WTC11 (cell line): ENCODE measurements around the gene CHST15. TPM values are rescaled to one million over a fixed set of nuclear protein-coding genes. Genes with fewer than 3 reads are reported as not detected.
"Not testable (repeated sequence)": the region's sequence is repeated elsewhere in the genome, so short reads cannot be mapped to it uniquely, and the experiment has no call there.

Experiments
- ATAC-seq: fragments of 200-7000 bp; cut with Tn5 transposase; 2 replicates; pipeline ENCODE4 v1.10.0; 2021; ENCODE audit warnings: mild to moderate bottlenecking, moderate library complexity
- CTCF ChIA-PET: fragments of 300-600 bp; sonication (Branson Sonifier 250); formaldehyde crosslinking; loops from one replicate; lab custom pipeline; 2021; ENCODE audit warnings: antibody characterized with exemption; lab: Charles Lee
- POLR2A ChIA-PET: fragments of 350-600 bp; sonication (Branson Sonifier 250); formaldehyde crosslinking; loops from one replicate; lab custom pipeline; 2021; ENCODE audit warnings: antibody characterized with exemption; lab: Charles Lee
- DNase-seq: peaks from one replicate; pipeline ENCODE4 v3.0.0; 2021; ENCODE audit warnings: low spot score
- H3K27ac Mint-ChIP-seq: 2 replicates; pipeline ENCODE4 v1.8.0; 2021; ENCODE audit warnings: mixed read lengths
- H3K27me3 Mint-ChIP-seq: 2 replicates; pipeline ENCODE4 v1.8.0; 2021; ENCODE audit warnings: low read depth, mild to moderate bottlenecking, moderate library complexity, mixed read lengths
- H3K36me3 Mint-ChIP-seq: 2 replicates; pipeline ENCODE4 v1.8.0; 2021; ENCODE audit warnings: mixed read lengths
- H3K4me1 Mint-ChIP-seq: 2 replicates; pipeline ENCODE4 v1.8.0; 2022; ENCODE audit warnings: mixed read lengths
- H3K4me3 Mint-ChIP-seq: 2 replicates; pipeline ENCODE4 v1.8.0; 2021; ENCODE audit warnings: mild to moderate bottlenecking, moderate library complexity, mixed read lengths
- H3K9me3 Mint-ChIP-seq: 2 replicates; pipeline ENCODE4 v1.8.0; 2021; ENCODE audit warnings: mixed read lengths
- AR ChIP-seq: fragments of 250-450 bp; sonication (Bioruptor Pico); IDR thresholded peaks from 2 replicates; pipeline ENCODE4 v1.9.0; 2021; ENCODE audit warnings: mild to moderate bottlenecking
- ATF1 ChIP-seq: sonication (generic); formaldehyde crosslinking; IDR thresholded peaks from 2 replicates; pipeline ENCODE4 v1.8.1; 2023; ENCODE audit warnings: mild to moderate bottlenecking, moderate library complexity, missing genetic modification reagents
- MLX ChIP-seq: sonication (generic); formaldehyde crosslinking; IDR thresholded peaks from 2 replicates; pipeline ENCODE4 v1.8.1; 2023; ENCODE audit warnings: mild to moderate bottlenecking, missing genetic modification reagents, moderate library complexity
- MXD4 ChIP-seq: fragments of 250-450 bp; sonication (Bioruptor Pico); IDR thresholded peaks from 2 replicates; pipeline ENCODE4 v1.8.0; 2021; ENCODE audit warnings: mild to moderate bottlenecking, moderate library complexity, borderline replicate concordance
- MYBL2 ChIP-seq: sonication (generic); formaldehyde crosslinking; IDR thresholded peaks from 2 replicates; pipeline ENCODE4 v1.8.1; 2023; ENCODE audit warnings: mild to moderate bottlenecking, moderate library complexity, missing genetic modification reagents
- NFATC4 ChIP-seq: fragments of 250-450 bp; sonication (Bioruptor Pico); IDR thresholded peaks from 2 replicates; pipeline ENCODE4 v1.9.0; 2021; ENCODE audit warnings: mild to moderate bottlenecking
- RELA ChIP-seq: sonication (generic); formaldehyde crosslinking; IDR thresholded peaks from 2 replicates; pipeline ENCODE4 v1.8.1; 2022; ENCODE audit warnings: missing genetic modification reagents, mild to moderate bottlenecking, borderline replicate concordance
- TCF7 ChIP-seq: sonication (generic); formaldehyde crosslinking; IDR thresholded peaks from 2 replicates; pipeline ENCODE4 v1.8.0; 2022; ENCODE audit warnings: mild to moderate bottlenecking, low read depth, missing genetic modification reagents, moderate library complexity
- ZNF138 ChIP-seq: sonication (generic); formaldehyde crosslinking; conservative IDR thresholded peaks from 2 replicates; pipeline ENCODE4 v1.8.1; 2022; ENCODE audit warnings: mild to moderate bottlenecking, moderate library complexity, missing genetic modification reagents
- ZNF423 ChIP-seq: fragments of 250-450 bp; sonication (Bioruptor Pico); IDR thresholded peaks from 2 replicates; pipeline ENCODE4 v2.1.2; 2022; ENCODE audit warnings: mild to moderate bottlenecking, moderate library complexity
- total RNA-seq: library from RNA; stranded (reverse); gene quantifications from 3 replicates; pipeline ENCODE4 v1.2.3, GENCODE V29; 2021
- TF ChIP-seq, protein P1 (sequence below): fragments of 250-450 bp; sonication (Bioruptor Pico); IDR thresholded peaks from 2 replicates; pipeline ENCODE4 v1.8.0; 2021; ENCODE audit warnings: mild to moderate bottlenecking
- TF ChIP-seq, protein P2 (sequence below): fragments of 250-450 bp; sonication (Bioruptor Pico); IDR thresholded peaks from 2 replicates; pipeline ENCODE4 v2.1.2; 2022; ENCODE audit warnings: mild to moderate bottlenecking, moderate library complexity
- TF ChIP-seq, protein P3 (sequence below): sonication (generic); formaldehyde crosslinking; IDR thresholded peaks from 2 replicates; pipeline ENCODE4 v1.8.1; 2022; ENCODE audit warnings: missing genetic modification reagents, borderline replicate concordance
- TF ChIP-seq, protein P4 (sequence below): sonication (generic); formaldehyde crosslinking; IDR thresholded peaks from 2 replicates; pipeline ENCODE4 v1.8.1; 2023; ENCODE audit warnings: mild to moderate bottlenecking, missing genetic modification reagents

Gene CHST15
- total RNA-seq, 1 experiment from 2014 or later, result 10.7 TPM

GRCh38 chr10:124101351-124101750 lies 8.0 kb upstream of the CHST15 start (continued):
- TF ChIP-seq, protein P1, sequence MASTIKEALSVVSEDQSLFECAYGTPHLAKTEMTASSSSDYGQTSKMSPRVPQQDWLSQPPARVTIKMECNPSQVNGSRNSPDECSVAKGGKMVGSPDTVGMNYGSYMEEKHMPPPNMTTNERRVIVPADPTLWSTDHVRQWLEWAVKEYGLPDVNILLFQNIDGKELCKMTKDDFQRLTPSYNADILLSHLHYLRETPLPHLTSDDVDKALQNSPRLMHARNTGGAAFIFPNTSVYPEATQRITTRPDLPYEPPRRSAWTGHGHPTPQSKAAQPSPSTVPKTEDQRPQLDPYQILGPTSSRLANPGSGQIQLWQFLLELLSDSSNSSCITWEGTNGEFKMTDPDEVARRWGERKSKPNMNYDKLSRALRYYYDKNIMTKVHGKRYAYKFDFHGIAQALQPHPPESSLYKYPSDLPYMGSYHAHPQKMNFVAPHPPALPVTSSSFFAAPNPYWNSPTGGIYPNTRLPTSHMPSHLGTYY (CRISPR knock-in tag), result no peak

DNA sequence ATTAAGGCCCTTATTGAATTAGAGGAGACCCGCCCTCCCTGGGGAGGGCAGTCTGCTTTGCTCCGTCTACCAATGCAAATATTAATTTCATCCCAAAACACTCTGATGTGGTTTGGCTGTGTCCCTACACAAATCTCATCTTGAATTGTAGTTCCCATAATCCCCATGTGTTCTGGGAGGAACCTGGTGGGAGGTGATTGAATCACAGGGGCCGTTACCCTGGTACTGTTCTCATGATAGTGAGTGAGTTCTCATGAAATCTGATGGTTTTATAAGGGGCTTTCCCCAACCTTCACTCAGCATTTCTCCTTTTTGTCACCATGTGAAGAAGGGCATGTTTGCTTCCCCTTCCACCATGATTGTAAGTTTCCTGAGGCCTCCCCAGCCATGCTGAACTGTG lies 7.3 kb upstream of the CHST15 start:
- POLR2A ChIA-PET, H3K27me3 Mint-ChIP-seq, H3K27ac Mint-ChIP-seq, H3K4me3 Mint-ChIP-seq, DNase-seq, CTCF ChIA-PET, H3K36me3 Mint-ChIP-seq, ATAC-seq: not testable (repeated sequence)
- peaks cover 19% of the 10 kb centered on the region for H3K9me3 Mint-ChIP-seq
- peaks cover 10% of the 10 kb centered on the region for H3K4me1 Mint-ChIP-seq

GRCh38 chr10:124100124-124100523 lies 6.7 kb upstream of the CHST15 start:
- TF ChIP-seq, protein P2, sequence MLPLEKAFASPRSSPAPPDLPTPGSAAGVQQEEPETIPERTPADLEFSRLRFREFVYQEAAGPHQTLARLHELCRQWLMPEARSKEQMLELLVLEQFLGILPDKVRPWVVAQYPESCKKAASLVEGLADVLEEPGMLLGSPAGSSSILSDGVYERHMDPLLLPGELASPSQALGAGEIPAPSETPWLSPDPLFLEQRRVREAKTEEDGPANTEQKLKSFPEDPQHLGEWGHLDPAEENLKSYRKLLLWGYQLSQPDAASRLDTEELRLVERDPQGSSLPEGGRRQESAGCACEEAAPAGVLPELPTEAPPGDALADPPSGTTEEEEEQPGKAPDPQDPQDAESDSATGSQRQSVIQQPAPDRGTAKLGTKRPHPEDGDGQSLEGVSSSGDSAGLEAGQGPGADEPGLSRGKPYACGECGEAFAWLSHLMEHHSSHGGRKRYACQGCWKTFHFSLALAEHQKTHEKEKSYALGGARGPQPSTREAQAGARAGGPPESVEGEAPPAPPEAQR (CRISPR knock-in tag), result no peak
- TF ChIP-seq ZNF423 (CRISPR knock-in tag), result no peak
- TF ChIP-seq NFATC4 (CRISPR knock-in tag), result no peak
- TF ChIP-seq AR (CRISPR knock-in tag), result no peak
- no peak for TF ChIP-seq ATF1 (CRISPR knock-in tag)
- no peak for TF ChIP-seq RELA (CRISPR knock-in tag)
- TF ChIP-seq MYBL2 (CRISPR knock-in tag), result no peak
- TF ChIP-seq ZNF138, result no peak
- TF ChIP-seq, protein P3, sequence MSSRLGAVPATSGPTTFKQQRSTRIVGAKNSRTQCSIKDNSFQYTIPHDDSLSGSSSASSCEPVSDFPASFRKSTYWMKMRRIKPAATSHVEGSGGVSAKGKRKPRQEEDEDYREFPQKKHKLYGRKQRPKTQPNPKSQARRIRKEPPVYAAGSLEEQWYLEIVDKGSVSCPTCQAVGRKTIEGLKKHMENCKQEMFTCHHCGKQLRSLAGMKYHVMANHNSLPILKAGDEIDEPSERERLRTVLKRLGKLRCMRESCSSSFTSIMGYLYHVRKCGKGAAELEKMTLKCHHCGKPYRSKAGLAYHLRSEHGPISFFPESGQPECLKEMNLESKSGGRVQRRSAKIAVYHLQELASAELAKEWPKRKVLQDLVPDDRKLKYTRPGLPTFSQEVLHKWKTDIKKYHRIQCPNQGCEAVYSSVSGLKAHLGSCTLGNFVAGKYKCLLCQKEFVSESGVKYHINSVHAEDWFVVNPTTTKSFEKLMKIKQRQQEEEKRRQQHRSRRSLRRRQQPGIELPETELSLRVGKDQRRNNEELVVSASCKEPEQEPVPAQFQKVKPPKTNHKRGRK (CRISPR knock-in tag), result no peak
- TF ChIP-seq, protein P4, sequence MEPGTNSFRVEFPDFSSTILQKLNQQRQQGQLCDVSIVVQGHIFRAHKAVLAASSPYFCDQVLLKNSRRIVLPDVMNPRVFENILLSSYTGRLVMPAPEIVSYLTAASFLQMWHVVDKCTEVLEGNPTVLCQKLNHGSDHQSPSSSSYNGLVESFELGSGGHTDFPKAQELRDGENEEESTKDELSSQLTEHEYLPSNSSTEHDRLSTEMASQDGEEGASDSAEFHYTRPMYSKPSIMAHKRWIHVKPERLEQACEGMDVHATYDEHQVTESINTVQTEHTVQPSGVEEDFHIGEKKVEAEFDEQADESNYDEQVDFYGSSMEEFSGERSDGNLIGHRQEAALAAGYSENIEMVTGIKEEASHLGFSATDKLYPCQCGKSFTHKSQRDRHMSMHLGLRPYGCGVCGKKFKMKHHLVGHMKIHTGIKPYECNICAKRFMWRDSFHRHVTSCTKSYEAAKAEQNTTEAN, result no peak
- TF ChIP-seq MXD4, result no peak
- TF ChIP-seq TCF7 (CRISPR knock-in tag), result no peak
- TF ChIP-seq MLX (CRISPR knock-in tag), result no peak
- H3K4me3 Mint-ChIP-seq, result no peak overlapping the region
- H3K36me3 Mint-ChIP-seq, result peaks cover 2% of the 10 kb centered on the region; the same call in 1 of the 2 replicates
- peaks cover 19% of the 10 kb centered on the region for H3K9me3 Mint-ChIP-seq
- ChIA-PET POLR2A (no interaction called here), CTCF (no interaction called here)
- ATAC-seq (no peak), DNase-seq (no peak)
- H3K27me3 Mint-ChIP-seq, result peaks cover 12% of the 10 kb centered on the region
- no peak overlapping the region for H3K27ac Mint-ChIP-seq
- H3K4me1 Mint-ChIP-seq, result peaks cover 10% of the 10 kb centered on the region
